Psoas muscle (tissue), 8 donors: ENCODE results near the gene MMAB. TPM values are rescaled to one million over a fixed set of nuclear protein-coding genes. Genes with fewer than 3 reads are reported as not detected.

Experiments used
- ATAC-seq, 4 donors: fragments of 200-7000 bp; cut with Tn5 transposase; one replicate each; pipeline ENCODE4 v1.9.1; 2020; ENCODE audit warnings: moderate library complexity in 3 of 4, mild to moderate bottlenecking in 2 of 4
- DNase-seq, 2 donors: peaks; one replicate each; pipeline ENCODE4 v3.0.0-alpha.2; 2020
- H3K27ac ChIP-seq: fragments of 200-600 bp; one replicate; pipeline ENCODE4 v1.8.0; 2022
- H3K27me3 ChIP-seq, 3 donors: fragments of 200-600 bp in 1 of 3; one replicate each; pipeline versions ENCODE4 v1.6.1 to v1.8.0; 2013 to 2022; ENCODE audit warnings: low read length in 2 of 3, mild to moderate bottlenecking in 2 of 3, moderate library complexity in 1 of 3; ENCODE audit not compliant: insufficient read depth in 3 of 3
- H3K36me3 ChIP-seq, 2 donors: fragments of 200-600 bp in 1 of 2; one replicate each; pipeline versions ENCODE4 v1.6.1 to v1.8.0; 2013 to 2022; ENCODE audit warnings: low read depth in 1 of 2, mild to moderate bottlenecking in 1 of 2, moderate library complexity in 1 of 2; ENCODE audit not compliant: insufficient read depth in 1 of 2
- H3K4me1 ChIP-seq: fragments of 200-600 bp; one replicate; pipeline ENCODE4 v1.8.0; 2022
- H3K4me3 ChIP-seq: fragments of 200-600 bp; one replicate; pipeline ENCODE4 v1.8.0; 2022; ENCODE audit warnings: mild to moderate bottlenecking
- H3K9me3 ChIP-seq: fragments of 200-600 bp; one replicate; pipeline ENCODE4 v1.8.0; 2022
- WGBS, 3 donors: extraction: QIAGEN DNeasy Blood & Tissue Kit; methylation state at CpG; one replicate each; pipeline versions ENCODE4 v1.1.6 to v1.1.7; 2013; 5-methylcytosine and 5-hydroxymethylcytosine counted together
- intact Hi-C, 2 donors: fragments of 100-400 bp; cut with DNase I; formaldehyde crosslinking; loops; one replicate each; pipeline versions ENCODE4 v1.11.0 to v1.14.2; 2022
- polyA plus RNA-seq, 3 donors: library from polyadenylated mRNA; stranded (reverse); fragments of 200-250 nt; gene quantifications; one replicate each; pipeline ENCODE4 v1.2.3, GENCODE V29; 2013
- total RNA-seq, 4 donors: library from RNA; stranded (reverse); fragmentation: NEBNext Ultra II Directional in 2 of 4; extraction: Animal tissue kit (Norgen Biotek cat#: 25700) in 2 of 4; gene quantifications; one replicate each; pipeline versions ENCODE4 v1.2.1 to v1.2.4, GENCODE V29; 2021 to 2023
- TF ChIP-seq, protein P1 (sequence below): fragments of 200-600 bp; IDR thresholded peaks from one replicate; pipeline ENCODE4 v1.8.0; 2022; ENCODE audit warnings: antibody characterized with exemption
- donor health status: healthy with polysubstance abuse.
- donor health status: DM: no; HTN: no; CAD: no; lungs with moderate emphysema.
- donor health status: Bipolar disorder and iron deficiency.
- donor health status: healthy.
- donor health status: DM: yes; HTN: yes; CAD: no.
- donor health status: DM: no; HTN: no; CAD: no.
- donor health status: DM: no; HTN: no; CAD: no.
- donor health status: DM: yes; HTN: yes; CAD: no.

MMAB gene
- total and polyA plus RNA-seq, 7 donors: 17.3 to 43.3 (median 34.1) TPM

DNA sequence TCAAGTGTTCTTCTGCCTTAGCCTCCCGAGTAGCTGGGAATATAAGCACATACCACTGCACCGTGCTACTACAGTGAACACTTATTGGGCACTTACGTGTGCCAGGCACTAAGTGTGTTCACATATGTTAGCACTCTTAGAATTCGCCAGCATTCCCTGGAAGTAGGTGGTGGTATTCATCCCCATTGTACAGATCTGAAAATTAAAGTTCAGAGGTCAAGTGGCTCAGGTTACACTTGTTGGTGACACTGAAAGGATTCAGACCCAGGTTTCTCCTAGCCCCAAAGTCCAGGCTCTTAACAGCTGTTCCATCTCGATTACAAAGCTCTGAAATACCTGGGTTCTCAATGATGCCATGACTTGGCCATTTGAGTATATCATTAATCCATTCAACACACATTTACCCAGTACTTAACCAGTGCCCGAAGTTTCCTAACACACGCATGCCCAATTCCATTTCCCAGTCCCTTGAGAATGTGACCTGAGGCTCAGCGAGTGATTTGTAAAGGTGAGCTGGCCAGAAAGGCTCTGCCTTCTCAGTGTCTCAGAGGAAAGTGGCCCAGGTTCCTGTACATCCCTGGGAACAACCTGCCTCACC is 5.1 kb upstream of the MMAB start:
- Histone ChIP-seq H3K4me1 (peaks cover 10% of the 10 kb centered on the region), H3K36me3 (peaks cover 2 to 76% of the 10 kb centered on the region in 2 donors), H3K27me3 (no peaks in the 10 kb centered on the region), H3K27ac (no peak overlapping the region), H3K4me3 (no peak overlapping the region), H3K9me3 (no peaks in the 10 kb centered on the region)
- 75 to 82% (median 78%) methylated on average over 8 of the region's 8 CpGs for WGBS, 3 donors
- no peak for ATAC-seq
- intact Hi-C loops: no loop called here
- TF ChIP-seq, protein P1, sequence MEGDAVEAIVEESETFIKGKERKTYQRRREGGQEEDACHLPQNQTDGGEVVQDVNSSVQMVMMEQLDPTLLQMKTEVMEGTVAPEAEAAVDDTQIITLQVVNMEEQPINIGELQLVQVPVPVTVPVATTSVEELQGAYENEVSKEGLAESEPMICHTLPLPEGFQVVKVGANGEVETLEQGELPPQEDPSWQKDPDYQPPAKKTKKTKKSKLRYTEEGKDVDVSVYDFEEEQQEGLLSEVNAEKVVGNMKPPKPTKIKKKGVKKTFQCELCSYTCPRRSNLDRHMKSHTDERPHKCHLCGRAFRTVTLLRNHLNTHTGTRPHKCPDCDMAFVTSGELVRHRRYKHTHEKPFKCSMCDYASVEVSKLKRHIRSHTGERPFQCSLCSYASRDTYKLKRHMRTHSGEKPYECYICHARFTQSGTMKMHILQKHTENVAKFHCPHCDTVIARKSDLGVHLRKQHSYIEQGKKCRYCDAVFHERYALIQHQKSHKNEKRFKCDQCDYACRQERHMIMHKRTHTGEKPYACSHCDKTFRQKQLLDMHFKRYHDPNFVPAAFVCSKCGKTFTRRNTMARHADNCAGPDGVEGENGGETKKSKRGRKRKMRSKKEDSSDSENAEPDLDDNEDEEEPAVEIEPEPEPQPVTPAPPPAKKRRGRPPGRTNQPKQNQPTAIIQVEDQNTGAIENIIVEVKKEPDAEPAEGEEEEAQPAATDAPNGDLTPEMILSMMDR: no peak
- DNase-seq: no peak

DNA sequence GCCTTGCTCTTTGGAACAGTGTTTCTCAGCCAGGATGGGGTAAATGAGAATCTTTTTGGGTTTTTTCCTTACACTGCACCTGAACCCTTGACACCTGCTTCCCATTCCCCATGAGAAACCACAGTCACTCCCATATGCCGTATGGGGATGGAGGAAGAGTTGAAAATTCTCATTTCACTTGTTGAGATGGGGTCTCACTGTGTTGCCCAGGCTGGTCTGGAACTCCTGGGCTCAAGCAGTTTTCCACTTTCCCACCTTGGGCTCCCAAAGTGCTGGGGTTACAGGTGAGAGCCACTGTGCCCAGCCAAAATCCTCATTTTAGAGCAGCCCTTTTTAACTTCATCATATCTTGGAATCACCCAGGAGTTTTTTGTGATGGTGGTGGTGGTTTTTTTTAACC is 4.0 kb upstream of the MMAB start:
- DNase-seq (no peak), ATAC-seq (no peak)
- no peaks in the 10 kb centered on the region for H3K9me3 ChIP-seq
- H3K4me3 ChIP-seq: no peak overlapping the region
- peaks cover 2 to 76% of the 10 kb centered on the region in 2 donors for H3K36me3 ChIP-seq
- H3K27ac ChIP-seq: no peak overlapping the region
- TF ChIP-seq, protein P1: no peak
- H3K27me3 ChIP-seq: no peaks in the 10 kb centered on the region
- WGBS, 3 donors: 93 to 100% (median 96%) methylated on average over 1 of the region's 1 CpG
- H3K4me1 ChIP-seq: peaks cover 17% of the 10 kb centered on the region
- intact Hi-C loops: no loop called here

DNA sequence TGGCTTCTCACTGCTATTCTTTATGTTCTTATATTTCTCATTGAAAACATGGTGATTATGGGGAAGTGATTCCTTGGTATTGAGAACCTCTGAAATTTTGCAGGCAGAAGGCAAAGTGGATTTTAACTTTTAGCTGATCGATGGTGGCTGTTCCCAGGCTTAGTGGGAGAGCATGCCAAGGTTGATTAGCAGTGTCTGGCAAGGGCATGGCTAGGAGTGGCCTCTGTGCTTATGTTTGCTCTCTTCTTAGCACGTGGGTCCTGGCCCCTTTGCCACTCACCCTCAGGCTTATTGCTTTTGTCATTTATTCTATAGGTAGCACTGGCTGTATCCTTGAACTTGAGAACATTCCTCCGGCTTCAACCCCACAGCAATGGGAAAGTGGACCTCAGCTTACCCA is 2.4 kb upstream of the MMAB start:
- H3K36me3 ChIP-seq: peaks cover 2 to 74% of the 10 kb centered on the region in 2 donors
- peak in 1 of 2 donors; percentile 9 for DNase-seq
- intact Hi-C loops: no loop called here

DNA sequence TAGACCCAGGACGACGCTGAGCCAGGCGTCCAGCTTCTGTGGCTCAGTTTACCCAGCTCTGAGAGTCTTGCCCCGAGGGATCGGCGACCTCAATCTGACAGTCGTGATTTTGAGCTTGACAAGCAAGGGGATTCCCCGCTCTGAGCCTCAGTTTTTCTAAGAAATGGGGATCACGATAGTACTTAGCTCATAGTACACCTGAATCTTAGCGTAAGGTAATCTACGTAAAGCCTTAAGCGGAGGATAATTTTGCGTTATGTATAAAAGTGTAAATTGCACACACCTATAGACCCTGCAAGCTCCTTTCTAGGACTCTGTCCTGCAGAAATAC is 575 bp upstream of the MMAB start:
- peak overlapping the region; percentile 83 for H3K27ac ChIP-seq
- peaks cover 2 to 74% of the 10 kb centered on the region in 2 donors for H3K36me3 ChIP-seq
- 0 to 1% (median 1%) methylated on average over 13 of the region's 13 CpGs for WGBS, 3 donors

More for the DNA sequence above, 2.4 kb upstream of the MMAB start:
- TF ChIP-seq, protein P1: no peak
- 79 to 91% (median 83%) methylated on average over 3 of the region's 3 CpGs for WGBS, 3 donors
- no peak for ATAC-seq
- no peak overlapping the region for H3K27ac ChIP-seq
- H3K27me3 ChIP-seq: no peaks in the 10 kb centered on the region
- no peak overlapping the region for H3K4me3 ChIP-seq
- no peaks in the 10 kb centered on the region for H3K9me3 ChIP-seq
- H3K4me1 ChIP-seq: peaks cover 17% of the 10 kb centered on the region

More for the DNA sequence above, 575 bp upstream of the MMAB start:
- no peaks in the 10 kb centered on the region for H3K9me3 ChIP-seq
- ATAC-seq (no peak), DNase-seq (no peak)
- H3K4me3 ChIP-seq: peak overlapping the region; percentile 83
- TF ChIP-seq, protein P1: no peak
- peaks cover 17% of the 10 kb centered on the region for H3K4me1 ChIP-seq
- H3K27me3 ChIP-seq: no peaks in the 10 kb centered on the region
- intact Hi-C loops: no loop called here
